Activated naive CD8-positive, alpha-beta T cell treated with anti-CD3 and anti-CD28 coated beads, Interleukin-2, amount 10 ng/mL, durations not matched to agents 7 days and 5 days (primary cell): Measurements from ENCODE around the gene NFATC1. TPM values are rescaled to one million over a fixed set of nuclear protein-coding genes. Genes with fewer than 3 reads are reported as not detected.
A peak's percentile ranks its signal among the peaks of the same experiment; 100 is the strongest.

Experiments used
- ATAC-seq: fragments of 150-1000 bp; cut with Tn5 transposase; one replicate; pipeline ENCODE4 v1.10.0; 2021; ENCODE audit warnings: low read depth, moderate library complexity
- POLR2A ChIA-PET: fragments of 350-600 bp; sonication (Branson Sonifier 250); formaldehyde crosslinking; loops from one replicate; lab custom pipeline; 2021; ENCODE audit warnings: antibody characterized with exemption; lab: Charles Lee
- DNase-seq: peaks from one replicate; pipeline ENCODE4 v3.0.0; 2021
- H3K27ac Mint-ChIP-seq: one replicate; pipeline ENCODE4 v1.8.0; 2022; ENCODE audit warnings: mild to moderate bottlenecking, mixed read lengths
- H3K27me3 Mint-ChIP-seq: one replicate; pipeline ENCODE4 v1.8.0; 2022; ENCODE audit warnings: mild to moderate bottlenecking, moderate library complexity, mixed read lengths
- H3K36me3 Mint-ChIP-seq: one replicate; pipeline ENCODE4 v1.8.0; 2021; ENCODE audit warnings: mild to moderate bottlenecking, mixed read lengths
- H3K4me1 Mint-ChIP-seq: one replicate; pipeline ENCODE4 v1.8.0; 2021; ENCODE audit warnings: mixed read lengths
- H3K4me3 Mint-ChIP-seq: one replicate; pipeline ENCODE4 v1.8.0; 2022; ENCODE audit warnings: mild to moderate bottlenecking, moderate library complexity, mixed read lengths
- H3K9me3 Mint-ChIP-seq: one replicate; pipeline ENCODE4 v1.8.0; 2021; ENCODE audit warnings: mixed read lengths
- total RNA-seq, 2 experiments: library from RNA; stranded (reverse); gene quantifications; one replicate each; pipeline ENCODE4 v1.2.3, GENCODE V29; 2021

NFATC1 gene
- total RNA-seq, 2 experiments from 2014 or later, result 46.9 to 50.8 TPM

GRCh38 chr18:79548621-79548985 lies 152.9 kb downstream of the NFATC1 start:
- Mint-ChIP-seq H3K4me1 (no peaks in the 10 kb centered on the region), H3K4me3 (no peak overlapping the region), H3K27me3 (no peaks in the 10 kb centered on the region), H3K9me3 (no peaks in the 10 kb centered on the region), H3K36me3 (no peaks in the 10 kb centered on the region), H3K27ac (no peak overlapping the region)
- no peak for DNase-seq
- no peak for ATAC-seq
- POLR2A ChIA-PET, result no interaction called here

GRCh38 chr18:79548986-79549637 lies 153.4 kb downstream of the NFATC1 start:
- no peaks in the 10 kb centered on the region for H3K27me3 Mint-ChIP-seq

GRCh38 chr18:79549638-79550000 lies 153.9 kb downstream of the NFATC1 start:
- no peak for ATAC-seq
- Mint-ChIP-seq H3K4me1 (no peaks in the 10 kb centered on the region), H3K27me3 (no peaks in the 10 kb centered on the region), H3K36me3 (no peaks in the 10 kb centered on the region), H3K9me3 (no peaks in the 10 kb centered on the region), H3K4me3 (no peak overlapping the region), H3K27ac (no peak overlapping the region)
- no peak for DNase-seq
- POLR2A ChIA-PET, result no interaction called here

More at GRCh38 chr18:79548986-79549637, 153.4 kb downstream of the NFATC1 start:
- no peaks in the 10 kb centered on the region for H3K4me1 Mint-ChIP-seq
- POLR2A ChIA-PET, result no interaction called here
- H3K4me3 Mint-ChIP-seq, result no peak overlapping the region
- ATAC-seq (no peak), DNase-seq (no peak)
- no peaks in the 10 kb centered on the region for H3K9me3 Mint-ChIP-seq
- no peak overlapping the region for H3K27ac Mint-ChIP-seq
- H3K36me3 Mint-ChIP-seq, result no peaks in the 10 kb centered on the region

- no peaks in the 10 kb centered on the region for H3K9me3 Mint-ChIP-seq
- H3K4me3 Mint-ChIP-seq, result no peak overlapping the region
- POLR2A ChIA-PET, result no interaction called here
- no peaks in the 10 kb centered on the region for H3K4me1 Mint-ChIP-seq
- no peak for DNase-seq
- no peaks in the 10 kb centered on the region for H3K36me3 Mint-ChIP-seq
- no peak overlapping the region for H3K27ac Mint-ChIP-seq
- ATAC-seq, result no peak
- no peaks in the 10 kb centered on the region for H3K27me3 Mint-ChIP-seq
Observed at GRCh38 chr18:79552140-79552631, 156.5 kb downstream of the NFATC1 start.

GRCh38 chr18:79552696-79553095 lies 157.0 kb downstream of the NFATC1 start:
- POLR2A ChIA-PET, result no interaction called here
- Mint-ChIP-seq H3K27me3 (no peaks in the 10 kb centered on the region), H3K4me1 (no peaks in the 10 kb centered on the region), H3K27ac (no peak overlapping the region), H3K9me3 (no peaks in the 10 kb centered on the region), H3K36me3 (no peaks in the 10 kb centered on the region), H3K4me3 (no peak overlapping the region)
- DNase-seq (no peak), ATAC-seq (no peak)

GRCh38 chr18:79553154-79553553 lies 157.4 kb downstream of the NFATC1 start:
- POLR2A ChIA-PET, result no interaction called here
- ATAC-seq, result no peak
- H3K27me3 Mint-ChIP-seq, result no peaks in the 10 kb centered on the region
- no peak overlapping the region for H3K27ac Mint-ChIP-seq
- H3K36me3 Mint-ChIP-seq, result no peaks in the 10 kb centered on the region
- no peak for DNase-seq
- H3K4me3 Mint-ChIP-seq, result no peak overlapping the region
- no peaks in the 10 kb centered on the region for H3K4me1 Mint-ChIP-seq
- no peaks in the 10 kb centered on the region for H3K9me3 Mint-ChIP-seq

GRCh38 chr18:79553696-79554095 lies 158.0 kb downstream of the NFATC1 start:
- H3K27ac Mint-ChIP-seq, result no peak overlapping the region
- H3K9me3 Mint-ChIP-seq, result no peaks in the 10 kb centered on the region
- no peak for ATAC-seq
- POLR2A ChIA-PET, result no interaction called here
- DNase-seq, result no peak
- H3K36me3 Mint-ChIP-seq, result no peaks in the 10 kb centered on the region
- H3K27me3 Mint-ChIP-seq, result no peaks in the 10 kb centered on the region
- no peak overlapping the region for H3K4me3 Mint-ChIP-seq
- no peaks in the 10 kb centered on the region for H3K4me1 Mint-ChIP-seq

- no peak for DNase-seq
Observed at GRCh38 chr18:79554321-79554720, 158.6 kb downstream of the NFATC1 start.

GRCh38 chr18:79554945-79555645 lies 159.4 kb downstream of the NFATC1 start:
- no peaks in the 10 kb centered on the region for H3K9me3 Mint-ChIP-seq
- peaks cover 2% of the 10 kb centered on the region for H3K4me1 Mint-ChIP-seq
- DNase-seq (no peak), ATAC-seq (no peak)
- POLR2A ChIA-PET, result no interaction called here
- no peaks in the 10 kb centered on the region for H3K27me3 Mint-ChIP-seq
- H3K4me3 Mint-ChIP-seq, result no peak overlapping the region
- H3K27ac Mint-ChIP-seq, result no peak overlapping the region
- no peaks in the 10 kb centered on the region for H3K36me3 Mint-ChIP-seq

More at GRCh38 chr18:79554321-79554720, 158.6 kb downstream of the NFATC1 start:
- Mint-ChIP-seq H3K27ac (no peak overlapping the region), H3K4me1 (no peaks in the 10 kb centered on the region), H3K27me3 (no peaks in the 10 kb centered on the region), H3K36me3 (no peaks in the 10 kb centered on the region), H3K4me3 (no peak overlapping the region), H3K9me3 (no peaks in the 10 kb centered on the region)
- POLR2A ChIA-PET, result no interaction called here
- ATAC-seq, result no peak

GRCh38 chr18:79555885-79556284 lies 160.2 kb downstream of the NFATC1 start:
- POLR2A ChIA-PET, result no interaction called here
- Mint-ChIP-seq H3K4me3 (no peak overlapping the region), H3K27ac (no peak overlapping the region), H3K36me3 (no peaks in the 10 kb centered on the region), H3K9me3 (no peaks in the 10 kb centered on the region), H3K4me1 (peaks cover 2% of the 10 kb centered on the region), H3K27me3 (no peaks in the 10 kb centered on the region)
- DNase-seq (no peak), ATAC-seq (no peak)

- peaks cover 2% of the 10 kb centered on the region for H3K4me1 Mint-ChIP-seq
- H3K9me3 Mint-ChIP-seq, result no peaks in the 10 kb centered on the region
- H3K27me3 Mint-ChIP-seq, result no peaks in the 10 kb centered on the region
- H3K36me3 Mint-ChIP-seq, result no peaks in the 10 kb centered on the region
- no peak for DNase-seq
- ATAC-seq, result no peak
- H3K4me3 Mint-ChIP-seq, result no peak overlapping the region
- H3K27ac Mint-ChIP-seq, result no peak overlapping the region
- POLR2A ChIA-PET, result no interaction called here
Observed at GRCh38 chr18:79556829-79557585, 161.3 kb downstream of the NFATC1 start.

- Mint-ChIP-seq H3K4me3 (no peak overlapping the region), H3K4me1 (peaks cover 2% of the 10 kb centered on the region), H3K27me3 (peaks cover 3% of the 10 kb centered on the region), H3K9me3 (no peaks in the 10 kb centered on the region), H3K36me3 (no peaks in the 10 kb centered on the region), H3K27ac (peak overlapping the region; percentile 16)
- ATAC-seq (no peak), DNase-seq (no peak)
- POLR2A ChIA-PET, result no interaction called here
Observed at GRCh38 chr18:79558196-79558932, 162.6 kb downstream of the NFATC1 start.

- DNase-seq, result no peak
- Mint-ChIP-seq H3K27ac (no peak overlapping the region), H3K4me3 (no peak overlapping the region), H3K27me3 (peaks cover 3% of the 10 kb centered on the region), H3K36me3 (no peaks in the 10 kb centered on the region), H3K9me3 (peaks cover 3% of the 10 kb centered on the region), H3K4me1 (peaks cover 2% of the 10 kb centered on the region)
- no peak for ATAC-seq
- POLR2A ChIA-PET, result no interaction called here
Observed at GRCh38 chr18:79558933-79559416, 163.2 kb downstream of the NFATC1 start.
